Activated T-helper 1 cell treated with anti-CD3 and anti-CD28 coated beads, Interleukin-12 subunit alpha, Interleukin-12 subunit beta, Interleukin-2, Interleukin-4 antibody, amounts not matched to agents 30 ng/mL and 10 ng/mL and 1 ng/mL, durations not matched to agents 14 hours and 24 hours and 36 hours (primary cell): Measurements from ENCODE around the gene UBXN10. TPM values are rescaled to one million over a fixed set of nuclear protein-coding genes. Genes with fewer than 3 reads are reported as not detected.
A peak's percentile ranks its signal among the peaks of the same experiment; 100 is the strongest.

Experiments used
- DNase-seq: peaks from one replicate; pipeline ENCODE4 v3.0.0; 2021; ENCODE audit warnings: low spot score
- H3K27ac Mint-ChIP-seq: one replicate; pipeline ENCODE4 v1.8.0; 2021; ENCODE audit warnings: mild to moderate bottlenecking, mixed read lengths
- H3K27me3 Mint-ChIP-seq: one replicate; pipeline ENCODE4 v1.8.0; 2022; ENCODE audit warnings: mild to moderate bottlenecking, moderate library complexity, mixed read lengths; ENCODE audit not compliant: insufficient read depth
- H3K36me3 Mint-ChIP-seq: one replicate; pipeline ENCODE4 v1.8.0; 2021; ENCODE audit warnings: low read depth, mixed read lengths
- H3K4me1 Mint-ChIP-seq: one replicate; pipeline ENCODE4 v1.8.0; 2021; ENCODE audit warnings: low read depth, mixed read lengths
- H3K4me3 Mint-ChIP-seq: one replicate; pipeline ENCODE4 v1.8.0; 2021; ENCODE audit warnings: mild to moderate bottlenecking, moderate library complexity, mixed read lengths
- H3K9me3 Mint-ChIP-seq: one replicate; pipeline ENCODE4 v1.8.0; 2021; ENCODE audit warnings: mixed read lengths
- intact Hi-C: fragments of 100-400 bp; cut with micrococcal nuclease; formaldehyde crosslinking; loops from one replicate; pipeline ENCODE4 v1.15.1; 2024
- total RNA-seq: library from RNA; stranded (reverse); gene quantifications from 2 replicates; pipeline ENCODE4 v1.2.3, GENCODE V29; 2022

Gene UBXN10
- total RNA-seq, 1 donor from 2014 or later: 2.5 TPM

DNA sequence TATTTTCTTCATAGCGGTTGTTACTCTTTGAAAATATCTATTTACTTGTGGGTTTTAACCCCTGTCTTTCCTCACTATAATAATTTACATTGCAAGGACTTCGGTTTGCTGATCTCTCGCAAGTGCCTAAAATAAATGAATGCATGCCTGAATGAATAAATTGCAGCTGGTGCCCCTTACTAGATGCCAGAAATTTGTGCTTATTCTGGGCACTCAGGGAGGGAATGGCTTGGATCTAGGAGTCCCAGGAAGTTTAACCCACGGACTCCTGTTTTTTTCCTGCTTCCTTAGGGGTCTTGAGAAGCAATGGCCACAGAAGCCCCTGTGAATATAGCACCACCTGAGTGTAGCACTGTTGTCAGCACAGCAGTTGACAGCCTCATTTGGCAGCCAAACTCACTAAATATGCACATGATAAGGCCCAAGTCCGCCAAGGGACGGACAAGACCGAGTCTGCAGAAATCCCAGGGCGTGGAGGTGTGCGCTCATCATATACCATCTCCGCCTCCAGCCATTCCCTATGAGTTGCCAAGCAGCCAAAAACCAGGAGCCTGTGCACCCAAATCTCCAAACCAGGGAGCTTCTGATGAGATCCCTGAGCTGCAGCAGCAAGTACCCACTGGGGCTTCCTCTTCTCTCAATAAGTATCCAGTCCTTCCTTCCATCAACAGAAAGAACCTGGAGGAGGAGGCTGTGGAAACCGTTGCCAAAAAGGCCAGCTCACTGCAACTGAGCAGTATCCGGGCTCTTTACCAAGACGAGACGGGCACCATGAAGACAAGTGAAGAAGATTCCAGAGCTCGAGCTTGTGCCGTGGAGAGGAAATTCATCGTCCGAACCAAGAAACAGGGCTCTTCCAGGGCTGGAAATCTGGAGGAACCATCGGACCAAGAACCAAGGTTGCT is 4.6 kb downstream of the UBXN10 start:
- intact Hi-C loops: no loop called here
- peaks cover 53% of the 10 kb centered on the region for H3K4me1 Mint-ChIP-seq
- peaks cover 28% of the 10 kb centered on the region for H3K27me3 Mint-ChIP-seq
- DNase-seq: no peak
- peaks cover 11% of the 10 kb centered on the region for H3K36me3 Mint-ChIP-seq
- H3K9me3 Mint-ChIP-seq: no peaks in the 10 kb centered on the region
- no peak overlapping the region for H3K27ac Mint-ChIP-seq
- no peak overlapping the region for H3K4me3 Mint-ChIP-seq

DNA sequence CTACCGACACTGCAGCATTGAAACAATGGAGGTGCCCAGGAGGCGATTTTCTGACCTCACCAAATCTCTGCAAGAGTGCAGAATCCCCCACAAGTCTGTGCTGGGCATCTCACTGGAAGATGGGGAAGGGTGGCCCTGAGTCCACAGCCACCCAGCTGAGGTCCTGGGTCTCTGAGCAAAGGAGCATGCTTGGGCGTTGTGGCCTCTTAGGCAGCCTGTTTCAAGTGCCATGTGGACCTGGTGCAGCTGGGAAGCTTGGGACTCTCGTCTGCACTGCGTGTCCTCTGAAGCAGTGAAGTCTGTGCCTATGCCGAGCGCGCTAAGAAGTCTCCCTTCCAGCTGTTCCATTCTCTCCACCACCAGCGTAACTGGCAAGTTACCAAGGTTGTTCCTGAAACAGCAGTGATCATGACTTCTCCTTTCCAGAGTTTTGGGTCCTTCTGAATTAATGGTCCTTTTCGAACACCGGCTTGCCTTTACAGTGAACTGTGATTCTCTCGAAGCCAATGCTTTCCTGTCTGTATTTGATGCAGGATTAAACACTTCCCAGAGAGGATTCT is 5.5 kb downstream of the UBXN10 start:
- DNase-seq: no peak
- intact Hi-C loops: no loop called here
- Mint-ChIP-seq H3K9me3 (no peaks in the 10 kb centered on the region), H3K36me3 (peaks cover 11% of the 10 kb centered on the region), H3K4me1 (peaks cover 51% of the 10 kb centered on the region), H3K27me3 (peaks cover 28% of the 10 kb centered on the region), H3K4me3 (no peak overlapping the region), H3K27ac (no peak overlapping the region)

DNA sequence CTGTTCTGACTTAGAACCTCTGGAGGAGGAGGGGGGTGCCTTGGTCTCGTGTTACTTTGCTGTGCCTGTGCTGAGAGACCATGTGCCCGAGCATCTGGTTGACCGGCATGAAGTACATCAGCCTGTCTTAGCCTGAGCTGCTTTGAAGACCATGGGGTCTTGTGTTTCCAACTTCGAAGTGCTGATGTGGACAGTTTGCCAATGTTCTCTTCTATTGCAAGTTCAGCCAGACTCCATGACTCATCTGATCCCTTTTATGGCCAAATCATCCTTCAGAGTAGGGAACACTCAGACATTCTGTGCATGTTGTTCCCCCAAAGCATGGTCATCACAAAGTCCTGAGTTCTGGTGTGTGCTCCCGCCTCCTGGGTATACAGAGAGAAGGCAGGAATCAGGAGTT is 6.5 kb downstream of the UBXN10 start:
- peak overlapping the region; percentile 40 for H3K27ac Mint-ChIP-seq
- H3K27me3 Mint-ChIP-seq: peaks cover 30% of the 10 kb centered on the region
- peaks cover 40% of the 10 kb centered on the region for H3K4me1 Mint-ChIP-seq
- H3K36me3 Mint-ChIP-seq: peaks cover 11% of the 10 kb centered on the region
- H3K4me3 Mint-ChIP-seq: no peak overlapping the region
- H3K9me3 Mint-ChIP-seq: no peaks in the 10 kb centered on the region
- intact Hi-C loops: no loop called here
- DNase-seq: no peak

DNA sequence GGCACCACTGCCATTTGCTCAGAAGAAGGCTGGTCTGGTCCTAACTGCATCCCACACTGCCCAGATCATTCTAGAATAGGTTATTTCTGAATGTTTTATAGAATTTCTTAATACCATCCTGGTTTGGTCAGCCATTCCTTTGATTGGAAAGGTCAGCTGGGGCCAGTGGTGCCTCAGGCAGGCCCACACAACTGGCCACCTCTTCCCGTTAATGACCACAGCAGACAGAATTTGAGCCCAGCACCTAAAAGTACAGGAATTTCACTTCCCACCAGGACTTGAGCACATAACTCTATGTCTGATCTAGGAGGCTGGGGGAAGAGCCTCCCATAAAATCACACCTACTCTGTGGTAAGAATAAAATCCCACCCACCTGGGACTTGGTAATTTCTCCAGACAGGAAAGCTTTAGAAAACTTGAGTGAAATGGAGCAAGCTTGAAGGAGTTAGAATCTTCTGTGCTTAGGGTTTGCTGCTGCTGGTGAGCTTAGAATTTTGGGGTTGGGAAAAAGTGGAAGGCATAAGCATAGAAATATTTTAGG is 7.0 kb downstream of the UBXN10 start:
- Mint-ChIP-seq H3K4me3 (no peak overlapping the region), H3K27ac (no peak overlapping the region), H3K36me3 (peaks cover 11% of the 10 kb centered on the region), H3K4me1 (peaks cover 35% of the 10 kb centered on the region), H3K27me3 (peaks cover 30% of the 10 kb centered on the region), H3K9me3 (no peaks in the 10 kb centered on the region)
- DNase-seq: no peak
- intact Hi-C loops: no loop called here

DNA sequence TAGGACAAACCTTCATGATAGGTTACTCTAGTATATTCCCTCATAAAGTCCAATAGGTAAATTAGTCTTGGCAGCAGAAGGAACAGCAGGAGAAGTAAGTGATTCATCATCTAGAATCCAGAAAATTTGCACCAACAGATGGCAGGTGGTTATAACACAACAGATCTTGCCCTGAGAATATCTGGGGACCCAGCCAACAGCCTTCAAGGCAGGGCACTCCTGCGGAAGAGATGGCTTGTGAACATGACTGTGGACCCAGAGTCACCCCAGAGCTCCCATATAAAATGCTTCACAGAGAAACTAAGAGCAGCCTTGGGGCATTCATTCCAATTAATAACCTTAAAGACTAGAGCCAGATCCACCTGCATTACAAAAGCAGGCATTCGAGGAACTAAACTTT is 8.3 kb downstream of the UBXN10 start:
- intact Hi-C loops: no loop called here
- no peak for DNase-seq
- no peak overlapping the region for H3K27ac Mint-ChIP-seq
- H3K9me3 Mint-ChIP-seq: no peaks in the 10 kb centered on the region
- H3K36me3 Mint-ChIP-seq: peaks cover 10% of the 10 kb centered on the region
- peaks cover 22% of the 10 kb centered on the region for H3K4me1 Mint-ChIP-seq
- no peak overlapping the region for H3K4me3 Mint-ChIP-seq
- H3K27me3 Mint-ChIP-seq: peaks cover 31% of the 10 kb centered on the region

DNA sequence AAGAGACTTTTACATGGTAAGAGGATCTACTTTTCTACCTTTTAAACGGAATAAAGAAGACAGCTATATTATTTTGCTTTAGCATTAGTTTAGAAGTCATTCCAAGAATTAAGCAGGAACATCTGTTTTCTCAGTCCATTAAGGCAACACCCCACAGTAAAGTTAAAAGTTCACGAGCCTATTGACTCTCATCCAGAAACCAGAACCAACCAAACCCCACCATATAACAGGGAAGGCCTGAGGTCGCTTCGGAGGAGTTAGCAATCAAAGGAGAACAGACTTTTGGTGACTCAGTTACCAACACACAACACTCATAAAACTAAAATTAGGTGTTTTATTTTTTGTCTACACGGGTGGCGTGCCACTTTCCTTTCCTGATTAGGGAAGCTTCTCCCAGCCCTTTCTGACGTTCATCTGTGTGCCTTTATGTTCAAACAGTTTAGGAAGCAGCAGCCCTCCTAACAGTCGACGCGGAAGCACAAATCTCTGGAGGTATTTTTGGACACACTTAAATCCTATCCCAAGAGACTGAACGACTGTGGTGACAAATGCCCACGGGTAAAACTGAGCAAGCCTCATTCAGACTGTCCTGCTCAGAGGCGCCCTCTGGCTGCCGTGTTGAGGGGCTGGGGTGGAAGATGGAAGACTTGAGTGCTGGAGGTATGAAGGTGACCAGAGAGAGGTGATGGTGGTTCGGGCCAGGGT is 9.0 kb downstream of the UBXN10 start:
- Mint-ChIP-seq H3K27ac (no peak overlapping the region), H3K4me1 (peaks cover 19% of the 10 kb centered on the region), H3K27me3 (peaks cover 31% of the 10 kb centered on the region)

DNA sequence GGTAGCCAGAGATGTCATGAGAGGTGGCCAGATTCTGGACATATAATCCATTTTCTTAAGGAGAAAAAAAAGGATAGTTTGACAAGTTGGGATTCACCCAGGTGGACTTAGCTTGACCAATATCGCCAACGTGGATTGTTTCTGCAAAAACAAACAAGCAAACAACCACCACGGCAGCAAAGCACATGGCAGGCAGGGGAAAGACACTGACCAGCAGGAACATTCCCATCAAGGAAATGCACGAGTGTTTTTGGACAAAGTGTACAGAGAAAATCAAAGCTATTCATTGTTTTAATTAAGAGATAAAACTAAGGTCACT is 9.5 kb downstream of the UBXN10 start:
- Mint-ChIP-seq H3K4me3 (no peak overlapping the region), H3K27me3 (peaks cover 34% of the 10 kb centered on the region), H3K4me1 (peaks cover 19% of the 10 kb centered on the region), H3K9me3 (no peaks in the 10 kb centered on the region), H3K27ac (no peak overlapping the region), H3K36me3 (peaks cover 9% of the 10 kb centered on the region)
- intact Hi-C loops: loop anchor here (1.0 kb wide), 6 partner anchors 10 to 277 kb away; no protein-coding TSS in a partner anchor
- DNase-seq: no peak

More for the DNA sequence above, 9.0 kb downstream of the UBXN10 start:
- Mint-ChIP-seq H3K36me3 (peaks cover 9% of the 10 kb centered on the region), H3K4me3 (no peak overlapping the region), H3K9me3 (no peaks in the 10 kb centered on the region)
- intact Hi-C loops: loop anchor here (1.0 kb wide), 6 partner anchors 10 to 277 kb away; no protein-coding TSS in a partner anchor
- peak; percentile 67 for DNase-seq

DNA sequence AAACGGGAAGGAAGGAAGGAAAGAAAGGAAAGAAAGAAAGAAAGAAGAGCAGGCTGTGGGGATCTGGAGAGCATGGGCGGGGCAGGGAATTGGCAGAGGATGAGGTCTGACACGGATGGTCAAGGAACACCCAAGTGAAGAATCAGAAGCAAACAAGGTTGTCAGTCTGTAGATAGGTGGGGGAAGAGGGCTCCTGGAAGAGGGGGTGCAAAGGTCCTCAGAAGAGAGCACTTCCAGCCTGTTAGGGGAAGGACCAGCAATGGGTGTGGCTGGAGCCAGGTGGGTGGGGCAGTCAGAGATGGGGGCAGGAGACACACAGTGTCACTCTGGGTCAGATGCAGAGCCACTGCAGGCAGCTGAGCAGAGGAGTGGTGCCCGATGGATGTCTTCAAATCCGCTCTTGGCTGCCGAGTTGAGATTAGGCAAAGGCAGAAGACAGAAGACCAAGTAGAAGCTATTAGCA is 11.5 kb downstream of the UBXN10 start:
- Mint-ChIP-seq H3K27ac (no peak overlapping the region), H3K4me1 (peaks cover 16% of the 10 kb centered on the region), H3K36me3 (peaks cover 8% of the 10 kb centered on the region), H3K4me3 (no peak overlapping the region), H3K9me3 (no peaks in the 10 kb centered on the region), H3K27me3 (peaks cover 34% of the 10 kb centered on the region)
- intact Hi-C loops: no loop called here
- no peak for DNase-seq

DNA sequence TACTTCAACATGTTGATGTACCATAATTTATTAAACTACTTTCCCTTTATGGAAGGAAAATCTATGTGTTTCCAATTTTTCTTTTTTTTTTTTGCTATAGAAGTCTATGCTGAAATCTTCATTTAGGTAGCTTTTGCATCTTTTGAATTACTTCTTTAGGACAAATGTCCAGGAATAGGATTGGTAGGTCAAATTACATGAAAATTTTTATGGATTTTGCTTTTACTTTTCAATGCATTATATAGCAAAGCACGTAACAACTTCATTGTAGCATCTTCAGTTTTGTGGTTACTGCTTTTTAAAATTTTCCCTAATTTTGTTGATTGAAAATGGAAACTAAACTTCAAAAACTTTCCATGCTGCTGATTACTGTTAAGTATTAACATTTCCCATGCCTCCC is 12.4 kb downstream of the UBXN10 start:
- H3K4me1 Mint-ChIP-seq: peaks cover 10% of the 10 kb centered on the region
- H3K4me3 Mint-ChIP-seq: no peak overlapping the region
- peaks cover 35% of the 10 kb centered on the region for H3K27me3 Mint-ChIP-seq
- no peak for DNase-seq
- intact Hi-C loops: no loop called here
- no peaks in the 10 kb centered on the region for H3K9me3 Mint-ChIP-seq
- H3K36me3 Mint-ChIP-seq: peaks cover 4% of the 10 kb centered on the region
- H3K27ac Mint-ChIP-seq: no peak overlapping the region

DNA sequence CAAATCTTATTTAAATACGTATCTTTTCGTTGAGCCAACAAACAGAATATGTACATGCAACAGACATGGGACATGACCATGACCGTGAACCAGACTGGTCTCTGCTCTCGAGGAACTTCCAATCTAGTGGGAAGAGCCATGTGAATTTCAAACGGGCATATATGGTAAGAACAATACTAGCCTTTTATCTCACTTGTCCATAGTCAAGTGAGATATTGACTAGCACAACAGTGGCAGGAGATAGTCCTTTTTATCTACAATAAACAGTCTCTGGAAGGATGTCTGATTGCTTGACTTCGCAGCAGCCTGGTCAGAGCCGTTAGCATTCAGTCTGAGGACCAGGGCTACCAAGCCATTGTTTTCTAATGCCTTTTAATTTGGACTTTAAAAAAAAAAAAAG is 13.0 kb downstream of the UBXN10 start:
- peaks cover 35% of the 10 kb centered on the region for H3K27me3 Mint-ChIP-seq
- no peak overlapping the region for H3K27ac Mint-ChIP-seq

DNA sequence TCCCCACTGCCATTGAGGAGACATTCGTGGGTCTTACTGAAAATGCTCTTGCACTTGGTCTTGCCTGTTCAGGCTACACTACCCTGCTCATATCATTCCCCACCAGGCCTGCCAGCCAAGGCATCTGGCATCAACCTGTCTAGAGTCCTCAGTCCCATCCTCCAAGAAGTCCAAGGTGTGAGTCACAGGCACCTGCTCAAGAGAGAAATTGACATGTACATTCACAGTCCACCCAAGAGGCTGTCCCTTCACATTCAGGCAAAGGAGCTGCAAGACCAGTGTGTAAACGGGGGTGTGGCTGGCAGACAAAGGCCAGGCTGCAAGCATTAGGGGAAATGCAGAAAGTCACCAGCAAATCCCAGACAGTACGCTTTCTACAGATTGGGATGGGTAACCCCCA is 13.5 kb downstream of the UBXN10 start:
- Mint-ChIP-seq H3K36me3 (peaks cover 2% of the 10 kb centered on the region), H3K4me1 (peaks cover 10% of the 10 kb centered on the region), H3K4me3 (no peak overlapping the region), H3K9me3 (no peaks in the 10 kb centered on the region), H3K27me3 (peaks cover 30% of the 10 kb centered on the region), H3K27ac (no peak overlapping the region)
- no peak for DNase-seq
- intact Hi-C loops: no loop called here

More for the DNA sequence above, 13.0 kb downstream of the UBXN10 start:
- H3K4me3 Mint-ChIP-seq: no peak overlapping the region
- H3K36me3 Mint-ChIP-seq: peaks cover 4% of the 10 kb centered on the region
- H3K4me1 Mint-ChIP-seq: peaks cover 10% of the 10 kb centered on the region
- H3K9me3 Mint-ChIP-seq: no peaks in the 10 kb centered on the region
- no peak for DNase-seq
- intact Hi-C loops: no loop called here

DNA sequence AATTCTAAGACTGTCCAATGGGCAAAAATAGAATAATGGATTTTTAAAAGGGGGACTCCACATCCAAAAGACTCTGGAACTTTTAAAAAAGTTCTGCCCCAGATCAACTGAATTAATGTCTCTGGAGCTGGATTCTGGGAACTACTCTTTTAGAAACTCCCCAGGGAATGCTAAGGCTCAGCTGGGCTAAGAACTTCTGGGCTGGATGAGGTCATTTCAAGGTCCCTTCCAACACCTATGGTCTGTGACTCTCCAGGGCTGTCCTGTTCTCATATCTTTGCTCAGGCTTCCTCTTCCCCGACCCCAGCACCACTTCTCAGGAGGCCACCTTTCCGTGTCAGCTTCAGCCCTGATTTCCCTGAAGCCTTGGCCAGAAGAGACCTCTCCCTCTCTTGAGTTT is 13.9 kb downstream of the UBXN10 start:
- no peak overlapping the region for H3K4me3 Mint-ChIP-seq
- peaks cover 2% of the 10 kb centered on the region for H3K36me3 Mint-ChIP-seq
- H3K9me3 Mint-ChIP-seq: no peaks in the 10 kb centered on the region
- intact Hi-C loops: no loop called here
- peaks cover 6% of the 10 kb centered on the region for H3K4me1 Mint-ChIP-seq
- H3K27me3 Mint-ChIP-seq: peaks cover 29% of the 10 kb centered on the region
- no peak for DNase-seq
- H3K27ac Mint-ChIP-seq: no peak overlapping the region

DNA sequence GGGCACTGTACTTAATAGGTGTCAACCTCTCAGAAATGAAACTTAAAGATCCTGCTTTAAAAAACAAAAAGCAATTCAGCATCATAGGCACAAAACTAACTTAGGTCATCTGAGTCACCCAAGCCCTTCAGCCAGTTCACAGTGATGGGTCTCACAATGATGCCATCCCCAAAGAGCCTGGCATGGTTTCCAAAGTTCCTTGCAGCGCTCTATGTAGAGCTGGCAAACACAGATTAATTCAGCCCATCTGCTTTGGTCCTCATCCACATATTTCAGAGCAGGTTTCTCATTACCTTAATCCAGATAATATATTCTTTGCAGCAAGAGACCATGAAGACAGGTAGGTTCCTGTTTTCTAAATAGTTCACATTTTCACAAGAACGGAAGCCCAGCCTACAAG is 15.1 kb downstream of the UBXN10 start:
- Mint-ChIP-seq H3K4me1 (no peaks in the 10 kb centered on the region), H3K27me3 (peaks cover 24% of the 10 kb centered on the region), H3K4me3 (no peak overlapping the region), H3K36me3 (no peaks in the 10 kb centered on the region), H3K9me3 (no peaks in the 10 kb centered on the region), H3K27ac (no peak overlapping the region)
- intact Hi-C loops: no loop called here
- DNase-seq: no peak
